ENCODE measurements around the gene PLPP4. TPM values are rescaled to one million over a fixed set of nuclear protein-coding genes. Genes with fewer than 3 reads are reported as not detected.

PLPP4 gene
- total and polyA plus RNA-seq, 10 of the 15 experiments (the other 5 are each of a cell fraction or from before 2014, with no cell fraction given): 0.08 to 3.1 (median 0.26) TPM; not detected in 3

- TF ChIP-seq KLF5 (IDR thresholded peaks at IDR 0.05; ENCODE audit: partially characterized antibody) (no peak), BMI1 (IDR thresholded peaks at IDR 0.05; ENCODE audit: borderline replicate concordance) (no peak)
Observed at GRCh38 chr10:120530699-120531098, 73.7 kb downstream of the PLPP4 start (continued).

- Histone ChIP-seq H3K4me2 (ENCODE audit: control insufficient read depth, insufficient read depth) (no peak overlapping the region), H3K79me2 (ENCODE audit: control insufficient read depth, insufficient read depth, low read length) (no peaks in the 10 kb centered on the region), H3K9me3 (replicated peaks; ENCODE audit: control insufficient read depth, insufficient read depth, low read length) (no peaks in the 10 kb centered on the region), H2AFZ (ENCODE audit: control insufficient read depth, low read depth, low read length) (no peak overlapping the region), H3K4me1 (ENCODE audit: control insufficient read depth, insufficient read depth, low read length) (no peaks in the 10 kb centered on the region), H3K27me3 (replicated peaks in 1 of 2; ENCODE audit: control insufficient read depth in 2 of 2, insufficient read depth in 2 of 2, low read length in 1 of 2) (no peaks in the 10 kb centered on the region), H3K9ac (ENCODE audit: control insufficient read depth, insufficient read depth, low read length) (no peak overlapping the region), H3K36me3 (ENCODE audit: control insufficient read depth in 2 of 2, insufficient read depth in 2 of 2, low read length in 1 of 2) (no peaks in the 10 kb centered on the region), H3K27ac (ENCODE audit: control insufficient read depth, insufficient read depth) (no peak overlapping the region), H3K4me3 (no peak overlapping the region), H4K20me1 (ENCODE audit: control insufficient read depth, insufficient read depth) (no peaks in the 10 kb centered on the region)
- DNase-seq (ENCODE audit: low read depth, low spot score) (no peak), ATAC-seq (no peak), FAIRE-seq (no peak)
- 25% methylated on average over 2 of the region's 2 CpGs for WGBS (ENCODE audit: insufficient coverage, insufficient replicate concordance, low lambda C conversion rate, missing lambda C conversion rate)
- BruUV-seq (replicated peaks): no TSS peak
- SMC1A ChIA-PET (ENCODE audit: uncharacterized antibody, unreplicated experiment): no interaction called here
- RAD21 ChIA-PET (ENCODE audit: unreplicated experiment): no interaction called here
- in situ Hi-C loops (cut with MboI): no loop called here
- POLR2A ChIA-PET: no interaction called here
- CTCF ChIA-PET: no interaction called here
- intact Hi-C loops (cut with micrococcal nuclease; ENCODE audit: unreplicated experiment): no loop called here
- no peak for TF ChIP-seq RBBP5 (conservative IDR thresholded peaks at IDR 0.05)
- no peak for TF ChIP-seq ZNF687 (IDR thresholded peaks at IDR 0.05)
- TF ChIP-seq SIX5 (IDR thresholded peaks at IDR 0.05; ENCODE audit: low read depth, low read length, severe bottlenecking): no peak
- TF ChIP-seq STAT1 (conservative IDR thresholded peaks at IDR 0.05): no peak
- no peak for TF ChIP-seq JUNB (IDR thresholded peaks at IDR 0.05)
Observed at GRCh38 chr10:120538091-120538490, 81.1 kb downstream of the PLPP4 start.

All from GM12878 (cell line).